Lung microvascular endothelial cell (primary cell): ENCODE data around the gene TTYH2. TPM values are rescaled to one million over a fixed set of nuclear protein-coding genes. Genes with fewer than 3 reads are reported as not detected.

Experiments used
- DNase-seq, 2 donors: peaks; one replicate each; pipeline versions ENCODE4 v3.0.0 to v3.0.0-alpha.2; 2010; ENCODE audit warnings: low read depth in 2 of 2
- total RNA-seq: library from RNA; depleted of rRNA; stranded (reverse); fragments of >200 nt; gene quantifications from 2 replicates; pipeline ENCODE4 v1.2.1, GENCODE V29; 2014

The TTYH2 gene
- total RNA-seq, 1 donor from 2014 or later: 0.40 TPM

DNA sequence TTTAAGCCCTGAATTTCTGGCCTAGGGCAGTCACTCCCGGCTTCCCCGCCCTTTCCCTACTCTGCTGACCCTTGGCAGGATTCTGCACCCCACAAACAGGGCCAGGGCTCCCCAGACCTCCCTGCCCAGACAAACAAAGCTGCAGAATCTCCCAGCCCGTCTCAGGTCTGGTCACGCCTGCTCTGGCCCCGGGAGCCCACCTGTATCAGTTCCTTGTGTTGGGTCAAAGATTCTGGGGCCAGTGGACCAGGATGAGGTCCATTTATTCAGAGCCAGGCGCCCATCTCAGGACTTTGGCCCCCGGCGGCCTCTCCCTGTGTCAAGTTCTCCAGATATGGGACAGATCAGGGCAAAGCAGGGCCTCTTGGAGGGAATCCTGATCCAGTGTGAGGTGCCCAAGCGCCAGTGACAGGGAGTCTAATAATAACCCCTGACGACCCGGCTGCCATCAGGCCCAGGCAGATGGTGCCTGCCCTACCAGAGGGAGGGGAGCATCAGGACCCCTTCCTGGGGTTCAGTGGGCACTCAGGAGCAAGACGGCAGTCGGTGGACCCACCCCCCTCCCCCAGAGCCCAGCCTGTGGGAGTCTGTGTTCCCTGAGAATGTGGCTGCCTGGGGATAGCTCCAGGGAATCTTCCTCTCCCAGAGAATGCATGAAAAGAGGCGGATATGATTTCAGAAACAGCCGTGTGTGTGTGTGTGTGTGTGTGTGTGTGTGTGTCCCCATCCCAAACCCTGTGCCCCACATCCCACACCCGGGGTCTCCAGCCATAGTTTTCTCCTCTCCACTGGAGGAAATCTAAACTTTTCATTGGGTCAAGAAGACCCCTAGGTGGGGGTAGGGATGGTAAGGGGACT lies 1.3 kb downstream of the TTYH2 start:
- DNase-seq: no peak

DNA sequence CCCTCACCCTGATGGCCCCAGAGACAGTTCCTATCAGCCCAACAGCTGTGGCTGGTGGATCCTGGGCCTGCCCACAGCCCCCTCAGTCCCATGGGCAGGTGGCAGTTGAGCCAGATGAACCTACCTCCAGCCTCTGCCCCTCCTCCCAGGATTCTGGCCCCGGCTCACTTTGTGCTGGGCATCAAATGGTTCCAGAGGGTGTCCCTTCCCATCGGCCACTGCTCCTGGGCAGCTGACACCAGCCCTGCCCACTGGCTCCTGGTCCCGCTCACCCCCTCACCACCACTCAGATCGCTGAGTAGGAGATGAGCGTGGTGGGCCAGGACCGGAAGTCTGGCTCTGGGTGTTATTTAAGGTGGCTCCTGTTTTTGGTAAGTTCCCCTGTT lies 2.0 kb downstream of the TTYH2 start:
- no peak for DNase-seq

DNA sequence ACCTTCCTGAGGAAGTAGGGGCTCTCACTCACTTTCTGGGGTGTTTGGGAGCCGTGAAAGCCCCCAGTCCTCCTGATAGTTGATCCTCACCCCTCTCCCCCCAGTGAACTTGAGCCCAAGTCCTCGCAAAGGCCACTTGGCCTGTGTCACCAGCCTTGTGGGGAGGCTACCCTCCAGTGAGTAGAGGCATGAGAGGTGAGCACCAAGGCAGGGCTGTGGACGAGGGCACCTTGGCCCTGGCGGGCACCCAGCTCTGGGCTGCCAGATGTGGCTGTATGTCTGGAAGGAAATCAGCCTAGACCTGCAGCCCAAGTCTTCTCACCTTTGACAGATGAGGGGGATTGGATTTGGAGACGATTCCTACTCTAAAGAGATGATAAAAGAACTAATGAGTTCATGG lies 3.1 kb downstream of the TTYH2 start:
- DNase-seq: no peak

DNA sequence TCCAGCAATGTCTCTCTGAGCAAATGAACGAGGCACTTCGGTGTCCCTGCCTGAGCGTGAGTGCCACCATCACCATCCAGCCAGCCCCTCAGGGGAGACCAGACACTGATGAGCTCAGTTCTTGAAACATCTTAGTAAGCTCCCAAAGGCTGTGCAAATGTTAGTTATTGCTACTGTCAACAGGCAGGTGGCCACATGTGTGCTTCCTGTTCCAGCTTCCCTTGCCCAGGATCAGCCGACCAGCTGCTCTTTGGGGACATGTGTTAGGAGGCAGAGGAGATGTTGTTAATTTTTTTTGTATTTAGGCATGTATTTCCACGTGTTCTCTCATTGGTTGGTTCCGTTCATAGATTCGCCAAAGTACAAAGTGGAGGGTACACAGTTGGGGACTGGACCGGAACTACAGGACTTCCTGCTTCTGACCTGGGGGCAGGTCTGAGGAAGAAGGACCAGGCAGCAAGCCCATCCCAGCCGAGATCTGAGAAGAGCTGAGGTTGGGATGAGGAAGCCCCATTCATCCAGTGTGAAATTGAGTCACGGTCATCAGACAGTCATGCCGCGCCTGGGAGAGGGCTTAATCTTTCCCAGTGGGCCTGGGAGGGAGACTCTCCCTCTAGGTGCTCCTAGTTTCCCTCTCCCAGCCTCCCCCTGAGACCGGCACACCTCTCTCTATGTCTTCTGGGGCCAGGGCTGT lies 3.8 kb downstream of the TTYH2 start:
- DNase-seq: no peak

DNA sequence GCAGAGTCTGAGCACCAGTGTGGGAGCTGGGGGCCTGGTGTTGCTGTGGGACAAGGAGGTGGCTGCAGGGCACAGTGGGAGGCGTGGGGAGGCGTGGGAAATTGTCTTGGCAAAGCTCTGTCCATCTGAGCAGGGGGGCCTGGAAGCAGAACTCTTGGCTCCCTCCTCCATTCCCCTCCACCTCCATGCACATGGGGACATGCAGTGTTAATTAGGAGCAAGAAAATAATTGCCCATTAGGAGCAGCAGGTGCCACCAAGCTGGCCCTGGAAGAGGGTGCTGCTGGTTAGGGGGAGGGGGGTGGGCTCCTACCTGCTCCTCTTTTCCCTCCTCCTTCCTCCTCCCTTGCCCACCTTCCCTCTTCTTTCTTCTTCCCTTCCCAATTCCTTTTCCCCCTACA lies 4.5 kb downstream of the TTYH2 start:
- DNase-seq: no peak

DNA sequence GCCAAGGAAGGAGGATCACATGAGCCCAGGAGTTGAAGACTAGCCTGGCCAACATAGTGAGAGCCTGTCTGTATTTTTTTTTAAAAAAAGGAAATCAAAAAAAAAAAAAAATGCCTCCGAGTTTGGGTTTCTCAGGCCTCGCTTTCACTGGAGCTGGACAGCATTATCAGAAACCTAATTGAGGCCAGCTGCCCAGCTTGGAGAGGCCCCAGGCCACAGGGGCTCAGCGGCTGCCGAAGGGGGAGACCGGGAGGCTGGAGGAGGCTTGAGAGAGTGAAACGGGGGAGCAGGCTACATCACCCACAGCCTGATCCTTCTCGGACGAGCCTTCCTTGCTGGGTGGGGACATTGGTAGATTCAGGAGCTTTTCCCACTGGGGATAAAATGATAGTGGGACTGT lies 5.1 kb downstream of the TTYH2 start:
- no peak for DNase-seq

DNA sequence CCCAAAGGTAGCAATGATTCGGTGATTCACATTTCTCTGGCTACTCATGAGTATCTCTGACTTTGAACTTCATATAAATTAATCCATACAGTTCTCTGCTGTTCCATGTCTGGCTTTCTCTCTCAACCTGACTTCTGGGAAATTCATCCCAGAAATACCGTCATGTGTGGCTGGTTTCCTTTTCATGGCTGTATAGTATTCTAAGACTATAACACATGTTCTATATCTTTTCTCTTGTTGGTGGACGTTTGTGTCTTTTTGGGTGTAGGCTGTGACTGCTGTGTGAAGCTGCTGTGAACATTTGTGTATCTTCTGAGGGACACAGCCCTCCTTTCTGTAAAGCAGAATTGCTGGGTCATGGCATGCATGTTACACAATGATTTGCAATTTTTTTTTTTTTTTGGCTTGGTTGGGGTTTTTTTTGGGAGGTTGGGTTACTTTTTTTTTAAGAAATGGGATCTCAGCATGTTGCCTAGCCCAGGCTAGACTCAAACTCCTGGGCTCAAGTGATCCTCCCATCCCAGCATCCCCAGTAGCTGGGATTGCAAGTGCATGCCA lies 6.3 kb downstream of the TTYH2 start:
- no peak for DNase-seq

DNA sequence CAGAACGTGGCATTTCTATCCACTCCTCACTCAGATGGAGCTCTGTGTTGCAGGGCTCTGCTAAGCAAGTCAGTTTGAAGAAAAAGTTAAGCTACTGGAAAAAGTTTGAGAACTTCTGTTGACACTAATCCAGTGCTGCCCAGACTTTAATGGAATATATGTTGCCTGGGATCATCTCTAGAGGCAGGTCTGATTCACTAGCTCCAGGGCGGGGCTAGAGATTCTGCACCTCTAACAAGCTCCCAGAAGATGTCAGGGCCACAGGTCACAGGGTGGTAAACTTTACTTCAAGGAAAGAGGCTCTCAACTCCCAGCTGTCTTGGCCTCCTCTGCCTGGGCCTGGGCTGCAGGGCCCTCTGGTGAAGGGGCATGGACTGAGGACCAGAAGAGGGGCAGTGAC lies 6.8 kb downstream of the TTYH2 start:
- no peak for DNase-seq

DNA sequence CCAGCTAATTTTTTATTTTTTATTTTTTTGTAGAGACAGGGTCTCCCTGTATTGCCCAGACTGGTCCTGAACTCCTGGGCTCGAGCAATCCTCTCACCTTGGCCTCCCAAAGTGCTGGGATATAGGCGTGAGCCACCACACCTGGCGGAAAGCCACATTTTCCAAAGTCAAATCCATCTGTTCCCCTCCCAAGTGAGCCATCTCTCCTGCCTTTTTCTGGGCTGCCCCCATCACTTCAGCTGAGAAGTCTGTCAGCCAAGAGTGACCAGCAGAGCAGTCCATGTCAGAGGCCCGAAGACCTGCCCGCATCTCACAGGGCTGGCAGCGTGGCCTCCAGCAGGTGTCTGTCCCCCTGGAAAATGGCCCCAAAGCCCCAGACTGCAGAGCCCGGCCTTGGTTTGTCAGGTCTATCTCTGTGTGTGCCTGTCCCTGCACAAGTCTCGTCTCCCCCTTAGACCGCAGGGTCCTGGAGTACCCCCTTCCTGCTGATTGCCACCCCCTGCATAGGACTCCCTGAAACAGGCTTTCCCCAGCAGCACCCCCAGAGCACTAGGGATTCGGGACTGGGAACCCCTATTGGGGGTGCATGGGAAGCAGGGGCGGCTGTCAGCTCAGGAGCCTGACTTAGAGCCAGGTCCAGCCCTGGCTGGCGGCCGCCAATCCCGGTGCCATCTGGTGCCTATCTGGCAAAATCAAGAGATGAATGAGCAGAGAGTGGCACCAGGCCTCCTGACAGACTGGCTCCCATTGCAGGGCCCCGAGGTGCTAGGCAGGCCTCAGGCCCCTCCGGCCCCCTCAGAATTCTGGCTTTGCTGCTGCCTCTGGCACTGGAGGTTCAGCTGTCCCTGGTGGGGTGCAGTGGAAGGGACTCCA lies 7.8 kb downstream of the TTYH2 start:
- DNase-seq: no peak

DNA sequence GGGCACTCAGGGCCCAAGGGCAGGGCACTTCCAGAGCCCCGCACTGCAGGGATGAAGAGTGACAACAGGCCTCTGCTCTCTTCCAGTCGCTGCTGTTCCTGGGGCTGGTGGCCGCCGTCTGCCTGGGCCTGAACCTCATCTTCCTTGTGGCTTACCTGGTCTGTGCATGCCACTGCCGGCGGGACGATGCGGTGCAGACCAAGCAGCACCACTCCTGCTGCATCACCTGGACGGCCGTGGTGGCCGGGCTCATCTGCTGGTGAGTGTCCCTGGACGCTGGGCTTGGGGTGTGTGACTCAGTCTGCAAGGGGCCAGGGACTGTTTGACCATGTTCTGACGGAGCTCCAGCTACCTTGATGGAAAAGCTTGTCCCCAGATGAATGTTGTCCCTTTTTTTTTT lies 9.0 kb downstream of the TTYH2 start:
- no peak for DNase-seq

DNA sequence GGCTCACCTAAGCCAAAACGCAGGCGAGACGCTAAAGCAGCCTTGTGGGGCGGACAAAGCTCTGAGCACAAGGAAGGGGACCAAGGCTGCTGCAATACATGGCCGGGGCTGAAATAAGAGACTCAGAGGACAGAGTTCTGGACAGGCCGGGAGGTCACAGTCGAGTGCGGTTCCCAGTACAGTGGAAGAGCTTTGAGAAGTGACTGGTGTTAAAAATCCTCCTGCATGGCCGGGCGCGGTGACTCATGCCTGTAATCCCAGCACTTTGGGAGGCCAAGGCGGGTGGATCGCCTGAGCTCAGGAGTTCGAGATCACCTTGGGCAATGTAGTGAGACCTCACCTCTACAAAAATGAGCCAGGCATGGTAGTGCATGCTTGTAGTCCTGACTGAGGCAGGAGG lies 10.5 kb downstream of the TTYH2 start:
- DNase-seq: no peak

DNA sequence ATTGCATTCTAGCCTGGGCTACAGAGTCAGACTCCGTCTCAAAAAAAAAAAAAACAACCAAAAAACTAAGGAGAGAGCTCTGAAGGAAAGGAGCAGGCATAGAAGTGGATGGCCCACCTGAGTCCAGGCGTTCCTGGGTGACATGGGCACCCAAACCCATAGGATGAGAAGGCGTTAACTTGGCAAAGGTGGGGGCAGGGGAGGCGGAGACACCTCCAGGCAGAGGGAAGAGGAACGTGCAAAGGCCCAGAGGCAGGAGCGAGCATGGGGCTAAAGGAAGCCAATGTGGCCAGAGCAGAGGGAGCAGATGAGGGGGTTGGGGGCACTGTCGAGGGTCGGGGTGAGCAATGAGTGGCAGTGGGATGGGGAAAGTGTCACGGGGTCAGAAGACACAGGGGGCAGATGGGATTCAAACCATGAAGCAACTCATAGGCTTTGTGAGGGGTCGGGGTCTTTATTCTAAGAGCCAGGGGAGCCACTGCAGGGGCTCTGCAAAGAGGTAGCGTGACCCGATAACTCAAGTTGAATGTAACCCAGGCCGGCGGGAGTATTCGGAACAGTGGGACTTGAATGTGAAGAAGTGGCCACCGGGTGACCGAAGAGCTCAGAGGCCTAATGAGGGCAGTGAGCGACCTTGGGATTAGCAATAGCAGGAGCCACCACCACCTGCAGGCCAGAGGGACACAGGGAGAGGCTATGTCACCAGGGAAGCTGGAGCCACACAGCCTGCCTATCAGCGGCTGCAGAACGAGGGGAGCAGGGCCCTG lies 11.8 kb downstream of the TTYH2 start:
- DNase-seq: no peak

DNA sequence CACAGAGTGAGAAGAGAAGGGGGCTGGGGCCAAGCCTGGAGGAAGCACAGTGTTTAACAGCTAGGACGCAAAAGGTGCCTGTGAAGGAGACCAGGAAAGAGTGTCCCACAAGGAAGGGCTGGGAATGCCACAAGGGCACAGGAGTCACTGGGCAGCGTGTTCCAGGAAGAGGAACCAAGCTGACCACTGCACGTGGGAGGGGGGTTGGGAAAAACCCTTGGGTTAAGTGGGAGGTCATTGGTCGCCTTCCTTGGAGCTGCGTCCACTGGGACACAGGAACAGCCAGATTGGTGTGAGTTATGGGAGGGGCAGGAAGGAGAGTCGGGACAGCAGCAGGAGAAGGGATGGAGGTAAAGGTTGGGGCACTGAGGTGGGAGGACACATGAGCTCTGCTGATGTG lies 12.9 kb downstream of the TTYH2 start:
- DNase-seq: no peak

DNA sequence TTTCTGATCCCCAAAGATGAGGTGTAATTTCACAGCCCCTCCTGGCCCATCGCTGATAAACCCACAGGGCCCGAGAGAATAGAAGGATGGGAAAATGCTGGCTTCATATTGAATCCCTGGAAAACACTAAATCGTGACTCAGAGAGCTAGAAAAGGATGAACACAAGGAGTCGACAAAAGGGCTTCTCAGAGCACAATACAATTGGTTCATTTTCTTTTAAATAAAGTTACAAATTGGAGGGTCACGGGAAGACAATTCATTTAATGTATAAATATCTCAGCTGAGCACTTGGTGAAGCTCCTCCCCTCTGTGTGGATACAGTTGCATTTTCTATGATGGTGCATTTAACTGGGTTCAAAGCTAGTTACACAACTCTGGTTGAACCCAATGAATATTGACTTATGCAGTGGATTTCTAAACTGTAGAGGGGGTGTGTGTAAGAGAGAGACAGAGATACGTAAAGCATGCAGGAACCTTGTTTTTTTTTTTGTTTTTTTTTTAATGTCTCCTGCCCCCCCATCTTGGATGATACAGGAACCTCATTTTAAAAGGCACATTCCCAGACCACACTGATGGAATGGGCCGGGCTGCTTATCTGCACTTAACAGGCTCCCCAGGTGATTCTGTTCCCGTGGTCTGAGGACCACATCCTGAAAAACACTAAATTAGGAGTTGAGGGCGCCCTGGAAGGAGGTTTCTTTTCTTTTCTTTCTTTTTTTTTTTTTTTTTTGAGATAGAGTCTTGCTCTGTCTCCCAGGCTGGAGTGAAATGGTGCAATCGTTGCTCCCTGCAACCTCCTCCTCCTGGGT lies 14.1 kb downstream of the TTYH2 start:
- DNase-seq: no peak

DNA sequence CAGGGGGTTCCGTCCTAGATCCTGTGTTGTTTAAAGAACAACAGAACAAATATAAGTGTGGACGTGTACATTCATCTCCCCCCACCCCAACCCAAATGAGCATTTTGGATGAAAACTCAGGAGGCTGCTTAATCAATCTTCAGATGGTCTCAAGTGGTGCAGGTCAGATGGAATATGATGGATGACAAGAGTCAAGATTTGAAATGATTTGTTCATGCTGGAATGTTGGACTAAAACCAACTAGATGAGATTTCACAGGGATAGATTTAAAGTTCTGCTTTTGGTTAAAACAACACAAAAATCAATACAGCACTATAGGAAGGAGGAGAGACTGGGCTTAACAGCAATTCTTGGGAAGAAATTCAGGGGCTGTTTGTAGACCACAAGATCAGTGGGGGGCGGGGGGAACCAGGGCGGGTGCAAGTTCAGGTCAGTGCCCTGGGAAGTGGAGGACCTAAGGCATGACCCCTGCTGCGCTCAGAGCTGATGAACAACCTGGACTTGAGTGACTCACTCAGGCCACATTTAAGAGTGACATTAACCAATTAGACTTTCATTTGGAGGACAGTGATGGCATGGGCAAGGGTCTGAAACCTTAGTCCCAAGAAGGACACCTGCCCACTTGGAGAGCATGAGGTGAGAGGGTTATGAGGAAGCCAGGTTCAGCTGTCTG lies 15.1 kb downstream of the TTYH2 start:
- no peak for DNase-seq

DNA sequence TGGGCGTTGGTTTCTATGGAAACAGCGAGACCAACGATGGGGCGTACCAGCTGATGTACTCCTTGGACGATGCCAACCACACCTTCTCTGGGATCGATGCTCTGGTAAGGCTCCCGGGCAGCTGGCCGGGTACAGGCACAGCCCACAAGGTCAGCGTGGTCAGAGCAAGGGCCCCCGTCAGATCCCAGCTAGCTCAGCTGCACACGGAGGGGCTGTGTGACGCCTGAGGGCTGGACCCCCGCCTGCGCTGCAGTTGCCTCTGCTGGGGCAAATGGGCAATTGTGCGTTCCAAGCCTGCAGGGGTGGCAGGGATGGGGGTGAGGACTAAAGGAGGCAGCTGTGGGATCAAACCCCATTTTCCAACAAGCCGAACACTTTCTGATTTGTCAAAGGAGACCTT lies 17.5 kb downstream of the TTYH2 start:
- no peak for DNase-seq

DNA sequence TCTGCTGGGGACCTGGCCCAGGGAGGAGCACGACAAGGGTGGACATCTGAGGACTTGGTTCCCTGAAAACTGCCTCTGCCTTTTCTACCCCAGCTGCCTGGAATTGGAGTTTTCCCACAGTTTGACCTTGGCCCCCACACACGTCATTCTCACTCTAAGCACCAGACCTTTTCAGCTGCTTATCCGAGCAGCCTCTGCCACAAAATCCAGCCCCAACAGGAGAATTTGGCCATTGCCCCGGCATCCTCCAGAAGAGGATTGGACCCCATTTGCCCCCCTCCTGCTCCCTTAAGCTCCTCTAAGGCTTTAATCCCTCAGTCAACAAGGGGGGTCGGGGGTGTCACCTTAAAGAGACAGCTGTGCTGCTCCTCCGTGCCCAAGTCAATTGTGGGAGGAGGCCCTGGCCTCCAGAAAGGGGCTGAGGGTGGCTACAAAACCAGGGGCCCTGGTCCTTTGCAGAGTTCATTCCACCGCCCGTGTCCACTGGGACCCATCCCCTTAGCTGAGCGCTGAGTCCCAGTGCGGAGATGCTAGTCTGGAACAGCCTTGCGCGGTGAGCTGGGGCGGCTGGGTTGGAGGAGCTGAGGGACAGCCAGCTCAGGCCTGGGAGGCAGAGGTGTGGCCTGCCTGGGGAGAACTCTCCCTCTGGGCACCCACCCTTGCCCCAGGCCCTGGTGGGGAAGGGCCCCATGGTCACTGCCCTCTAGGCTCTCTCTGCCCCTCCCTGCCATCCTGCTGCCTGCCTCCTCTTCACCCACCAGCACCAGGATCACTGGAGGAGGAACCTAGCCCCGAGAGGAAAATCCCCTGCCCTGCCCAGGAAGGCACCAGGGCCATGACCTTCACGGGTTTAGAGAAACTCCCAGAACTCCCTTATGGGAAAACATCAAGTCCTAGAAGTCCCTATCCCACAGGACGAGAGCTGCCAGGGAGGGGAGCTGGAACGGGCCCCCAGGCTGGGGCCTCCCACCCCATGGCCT lies 18.8 kb downstream of the TTYH2 start:
- DNase-seq: no peak

DNA sequence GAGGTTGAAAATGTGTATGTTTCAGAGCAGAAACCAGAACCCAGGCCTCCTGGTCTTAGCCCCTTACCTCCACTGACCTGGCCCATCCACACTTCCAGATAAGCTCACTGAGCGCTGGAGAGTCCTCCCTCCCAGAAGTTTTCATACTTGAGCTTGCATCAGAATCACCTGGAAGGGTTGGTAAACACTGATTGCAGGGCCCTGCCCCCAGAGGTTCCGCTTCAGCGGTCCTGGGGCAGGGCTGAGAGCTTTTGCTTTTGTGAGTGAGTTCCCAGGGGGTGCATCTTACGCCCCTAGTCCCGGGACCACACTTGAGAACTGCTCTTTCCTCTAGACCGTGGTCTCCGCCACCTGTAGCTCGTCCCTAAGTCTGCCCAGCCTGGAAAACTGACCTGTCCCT lies 20.6 kb downstream of the TTYH2 start:
- DNase-seq: no peak

DNA sequence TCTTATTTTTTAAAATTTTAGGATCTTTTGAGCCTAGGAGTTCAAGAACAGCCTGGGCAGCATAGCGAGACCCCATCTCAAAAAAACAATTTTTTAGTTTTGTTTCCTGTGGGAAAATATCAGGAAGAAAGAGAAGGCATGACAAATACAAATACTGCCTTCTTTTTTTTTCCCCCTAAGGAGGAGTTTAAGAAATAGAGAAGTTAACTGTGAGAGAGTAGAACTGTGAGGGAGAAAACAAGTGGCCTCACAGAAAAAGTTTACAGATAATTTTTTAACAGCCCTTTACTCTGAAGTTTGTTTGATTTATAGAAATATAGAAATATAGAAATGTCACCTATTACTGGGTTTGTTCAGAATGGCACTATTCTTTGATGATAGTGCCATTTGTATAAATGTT lies 21.1 kb downstream of the TTYH2 start:
- DNase-seq: no peak
